Lung (tissue), 12 donors: ENCODE results near the gene UBXN1. TPM values are rescaled to one million over a fixed set of nuclear protein-coding genes. Genes with fewer than 3 reads are reported as not detected.

Source experiments
- ATAC-seq: fragments of 200-7000 bp; cut with Tn5 transposase; one replicate; pipeline ENCODE4 v1.9.1; 2020; ENCODE audit warnings: moderate number of reproducible peaks; ENCODE audit not compliant: insufficient read depth, low FRiP score
- DNase-seq, 3 donors: peaks; one replicate each; pipeline ENCODE4 v3.0.0-alpha.2; 2013 to 2017
- H3K27ac ChIP-seq, 2 donors: one replicate each; pipeline ENCODE4 v1.5.1; 2013; ENCODE audit warnings: mild to moderate bottlenecking in 2 of 2, moderate library complexity in 2 of 2, control low read depth in 1 of 2, inconsistent platforms in 1 of 2, low read depth in 1 of 2, low read length in 1 of 2
- H3K27me3 ChIP-seq, 3 donors: one replicate each; pipeline ENCODE4 v1.5.1; 2013; ENCODE audit warnings: low read length in 2 of 3; ENCODE audit not compliant: control insufficient read depth in 3 of 3, insufficient read depth in 3 of 3
- H3K36me3 ChIP-seq, 4 donors: one replicate each; pipeline ENCODE4 v1.5.1; 2013; ENCODE audit warnings: low read length in 4 of 4, mild to moderate bottlenecking in 1 of 4, moderate library complexity in 1 of 4; ENCODE audit not compliant: control insufficient read depth in 4 of 4, insufficient read depth in 4 of 4
- H3K4me1 ChIP-seq, 5 donors: one replicate each; pipeline ENCODE4 v1.5.1; 2013; ENCODE audit warnings: low read length in 5 of 5, mild to moderate bottlenecking in 2 of 5, moderate library complexity in 1 of 5; ENCODE audit not compliant: control insufficient read depth in 5 of 5, insufficient read depth in 5 of 5
- H3K4me3 ChIP-seq: one replicate; pipeline ENCODE4 v1.5.1; 2013; ENCODE audit warnings: mild to moderate bottlenecking, control low read depth, moderate library complexity
- H3K9ac ChIP-seq, 2 donors: one replicate each; pipeline ENCODE4 v1.5.1; 2013; ENCODE audit warnings: low read length in 2 of 2, control low read depth in 1 of 2; ENCODE audit not compliant: insufficient read depth in 1 of 2
- H3K9me3 ChIP-seq, 4 donors: one replicate each; pipeline ENCODE4 v1.5.1; 2013; ENCODE audit warnings: low read length in 3 of 4, mild to moderate bottlenecking in 1 of 4, moderate library complexity in 1 of 4; ENCODE audit not compliant: control insufficient read depth in 4 of 4, insufficient read depth in 3 of 4
- WGBS, 2 donors: extraction: QIAGEN DNeasy Blood & Tissue Kit; methylation state at CpG; one replicate each; pipeline ENCODE4 v1.1.7; 2013; 5-methylcytosine and 5-hydroxymethylcytosine counted together
- polyA plus RNA-seq, 2 donors: library from polyadenylated mRNA; stranded (reverse); fragments of 200-250 nt; gene quantifications; one replicate each; pipeline ENCODE4 v1.2.1, GENCODE V29; 2013
- total RNA-seq, 2 donors: library from RNA; depleted of rRNA in 1 of 2; stranded (reverse); fragments of >200 nt in 1 of 2; gene quantifications; one replicate each; pipeline ENCODE4 v1.2.1, GENCODE V29; 2014 to 2021
- TF ChIP-seq, protein P1 (sequence below): IDR thresholded peaks from 2 replicates; pipeline ENCODE4 v1.5.1; 2012; ENCODE audit warnings: mild to moderate bottlenecking; ENCODE audit errors: control extremely low read depth, extremely low read depth
- donor health status: control.
- donor health status: control.
- donor health status: Bipolar disorder and iron deficiency.
- donor health status: healthy.
- donor health status: DM: yes; HTN: yes; CAD: no.

Gene UBXN1
- total and polyA plus RNA-seq, 4 donors = 54.8 to 168 (median 114) TPM

DNA sequence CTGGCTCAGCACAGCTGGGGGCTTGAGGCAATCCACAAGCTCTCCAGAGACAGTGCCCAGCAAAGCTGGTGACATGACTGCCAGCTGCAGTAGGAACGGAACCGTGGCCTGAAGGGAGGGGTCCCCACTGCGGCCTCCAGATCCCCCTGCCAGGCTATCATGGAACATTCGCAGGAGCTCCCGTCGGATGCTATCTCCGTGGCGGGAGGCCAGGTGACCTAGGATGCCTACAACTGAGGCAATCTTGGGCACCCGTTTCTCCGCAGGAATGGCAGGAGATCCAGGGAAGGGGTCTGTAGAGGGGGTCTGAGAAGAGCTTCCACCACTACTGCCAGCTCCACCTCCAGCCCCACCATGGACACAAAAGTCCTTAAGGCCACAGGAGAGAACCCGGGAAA is 29.9 kb downstream of the UBXN1 start:
- Histone ChIP-seq H3K27me3 (no peaks in the 10 kb centered on the region), H3K4me3 (no peak overlapping the region), H3K4me1 (peaks cover 0 to 25% (median 6%) of the 10 kb centered on the region in 5 donors), H3K27ac (no peak overlapping the region), H3K9ac (no peak overlapping the region), H3K36me3 (peaks cover 0 to 24% (median 18%) of the 10 kb centered on the region in 4 donors), H3K9me3 (no peaks in the 10 kb centered on the region)
- TF ChIP-seq, protein P1, sequence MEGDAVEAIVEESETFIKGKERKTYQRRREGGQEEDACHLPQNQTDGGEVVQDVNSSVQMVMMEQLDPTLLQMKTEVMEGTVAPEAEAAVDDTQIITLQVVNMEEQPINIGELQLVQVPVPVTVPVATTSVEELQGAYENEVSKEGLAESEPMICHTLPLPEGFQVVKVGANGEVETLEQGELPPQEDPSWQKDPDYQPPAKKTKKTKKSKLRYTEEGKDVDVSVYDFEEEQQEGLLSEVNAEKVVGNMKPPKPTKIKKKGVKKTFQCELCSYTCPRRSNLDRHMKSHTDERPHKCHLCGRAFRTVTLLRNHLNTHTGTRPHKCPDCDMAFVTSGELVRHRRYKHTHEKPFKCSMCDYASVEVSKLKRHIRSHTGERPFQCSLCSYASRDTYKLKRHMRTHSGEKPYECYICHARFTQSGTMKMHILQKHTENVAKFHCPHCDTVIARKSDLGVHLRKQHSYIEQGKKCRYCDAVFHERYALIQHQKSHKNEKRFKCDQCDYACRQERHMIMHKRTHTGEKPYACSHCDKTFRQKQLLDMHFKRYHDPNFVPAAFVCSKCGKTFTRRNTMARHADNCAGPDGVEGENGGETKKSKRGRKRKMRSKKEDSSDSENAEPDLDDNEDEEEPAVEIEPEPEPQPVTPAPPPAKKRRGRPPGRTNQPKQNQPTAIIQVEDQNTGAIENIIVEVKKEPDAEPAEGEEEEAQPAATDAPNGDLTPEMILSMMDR = no peak
- WGBS, 2 donors = 94 to 96% methylated on average over 11 of the region's 11 CpGs
- DNase-seq = no peak
- ATAC-seq = no peak

DNA sequence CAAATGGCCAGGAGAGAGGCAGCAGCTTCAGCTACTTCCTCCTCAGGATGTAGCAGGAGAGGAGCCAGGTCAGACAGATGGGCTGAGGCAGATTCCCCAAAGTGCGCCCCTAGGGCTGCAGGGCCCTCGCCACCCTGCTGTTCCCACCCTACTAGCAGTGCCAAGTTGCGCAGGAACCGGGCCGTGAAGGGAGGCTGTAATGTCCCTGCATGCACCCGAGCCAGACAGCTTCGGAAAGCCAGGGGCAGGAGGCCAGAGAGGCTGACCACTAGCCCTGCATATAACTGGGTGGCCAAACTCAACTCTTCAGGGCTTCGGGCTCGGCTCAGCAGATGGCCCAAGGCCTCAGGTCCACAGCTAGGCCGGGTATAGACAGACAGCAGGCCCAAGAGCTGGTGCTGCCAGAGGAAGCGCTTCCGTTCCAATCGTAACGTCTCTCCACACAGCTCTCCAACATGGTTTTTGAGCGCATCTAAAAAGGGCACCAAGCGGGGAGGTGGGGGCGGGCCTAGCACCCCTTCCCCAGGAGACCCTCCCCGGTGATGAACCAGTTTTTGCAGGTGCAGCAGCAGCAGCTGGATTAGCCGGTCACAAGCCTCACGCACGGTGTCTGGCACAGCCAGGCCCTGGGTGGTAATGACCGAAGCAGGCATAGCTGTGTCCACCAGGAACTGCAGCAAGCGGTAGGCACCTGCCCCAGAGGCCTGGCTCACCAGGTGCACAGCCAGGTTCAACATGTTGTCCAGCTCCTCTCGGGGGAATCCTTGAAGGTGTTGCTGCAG is 30.5 kb downstream of the UBXN1 start:
- no peak overlapping the region for H3K4me3 ChIP-seq
- H3K27ac ChIP-seq = no peak overlapping the region
- WGBS, 2 donors = 94 to 97% methylated on average over 24 of the region's 24 CpGs
- H3K9me3 ChIP-seq = no peaks in the 10 kb centered on the region
- ATAC-seq = no peak
- DNase-seq = no peak
- H3K36me3 ChIP-seq = peaks cover 0 to 24% (median 18%) of the 10 kb centered on the region in 4 donors
- no peaks in the 10 kb centered on the region for H3K27me3 ChIP-seq
- peaks cover 0 to 25% (median 6%) of the 10 kb centered on the region in 5 donors for H3K4me1 ChIP-seq
- TF ChIP-seq, protein P1 = no peak
- H3K9ac ChIP-seq = no peak overlapping the region

DNA sequence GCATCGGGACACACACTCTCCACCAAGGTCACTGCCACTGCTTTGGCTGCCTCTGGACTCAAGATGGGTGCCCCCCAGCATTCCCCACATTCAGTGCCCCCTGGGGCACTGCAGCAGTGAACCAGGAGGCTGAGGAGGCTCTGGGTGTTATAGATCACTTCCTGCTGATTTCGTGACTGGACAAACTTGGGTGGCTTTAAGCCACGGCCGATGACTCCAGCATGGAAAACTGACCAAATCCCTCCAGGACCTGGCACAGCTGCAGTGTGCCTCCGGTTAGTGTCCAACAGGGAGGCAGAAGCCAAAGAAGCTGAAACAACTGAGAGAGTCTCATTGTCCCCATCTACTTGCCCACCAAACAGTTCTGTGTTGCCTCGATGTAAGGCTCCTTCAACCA is 31.3 kb downstream of the UBXN1 start:
- H3K27ac ChIP-seq = no peak overlapping the region
- no peak overlapping the region for H3K9ac ChIP-seq
- no peaks in the 10 kb centered on the region for H3K9me3 ChIP-seq
- WGBS, 2 donors = 89 to 91% methylated on average over 6 of the region's 6 CpGs
- peaks cover 0 to 25% (median 6%) of the 10 kb centered on the region in 5 donors for H3K4me1 ChIP-seq
- ATAC-seq = no peak
- H3K27me3 ChIP-seq = no peaks in the 10 kb centered on the region
- DNase-seq = no peak
- H3K36me3 ChIP-seq = peaks cover 0 to 24% (median 18%) of the 10 kb centered on the region in 4 donors
- TF ChIP-seq, protein P1 = no peak
- H3K4me3 ChIP-seq = no peak overlapping the region
